ENCODE results near the gene IL17B. TPM values are rescaled to one million over a fixed set of nuclear protein-coding genes. Genes with fewer than 3 reads are reported as not detected.

Gene IL17B
- total and polyA plus RNA-seq, 2 donors (not counting 3 experiments of a cell fraction or from before 2014, with no cell fraction given): not detected

GRCh38 chr5:149392718-149393117 is 13.6 kb upstream of the IL17B start:
- Histone ChIP-seq H3K79me2 (ENCODE audit: control insufficient read depth, insufficient read depth, low read length) (no peaks in the 10 kb centered on the region), H4K20me1 (replicated peaks; ENCODE audit: control insufficient read depth, extremely low read depth, insufficient read depth, low read length) (no peaks in the 10 kb centered on the region), H3K27me3 (ENCODE audit: control insufficient read depth in 2 of 2, insufficient read depth in 2 of 2, low read length in 2 of 2) (no peaks in the 10 kb centered on the region), H3K36me3 (ENCODE audit: control insufficient read depth in 2 of 2, extremely low read depth in 1 of 2, insufficient read depth in 2 of 2, low read length in 2 of 2) (no peaks in the 10 kb centered on the region), H3K9me3 (replicated peaks; ENCODE audit: control insufficient read depth, insufficient read depth, low read length) (no peaks in the 10 kb centered on the region), H3K4me2 (ENCODE audit: insufficient read depth, low read length) (no peak overlapping the region), H3K27ac (ENCODE audit: insufficient read depth, low read depth, low read length) (no peak overlapping the region), H3K9me1 (replicated peaks; ENCODE audit: control insufficient read depth, extremely low read depth, insufficient read depth, low read length) (no peaks in the 10 kb centered on the region), H3K4me1 (ENCODE audit: control insufficient read depth, extremely low read depth, insufficient read depth, low read length) (no peaks in the 10 kb centered on the region), H3K9ac (replicated peaks; ENCODE audit: extremely low read depth, insufficient read depth, low read length) (no peak overlapping the region), H3K4me3 (replicated peaks in 1 of 3; ENCODE audit: insufficient read depth in 1 of 3, low read depth in 1 of 3, low read length in 3 of 3) (no peak overlapping the region), H2AFZ (ENCODE audit: low read depth, low read length) (no peak overlapping the region)
- BruUV-seq (replicated peaks): no TSS peak
- no peak for DNase-seq (ENCODE audit: low read depth, low spot score)
- intact Hi-C loops (cut with micrococcal nuclease): no loop called here
- TF ChIP-seq, protein P1, sequence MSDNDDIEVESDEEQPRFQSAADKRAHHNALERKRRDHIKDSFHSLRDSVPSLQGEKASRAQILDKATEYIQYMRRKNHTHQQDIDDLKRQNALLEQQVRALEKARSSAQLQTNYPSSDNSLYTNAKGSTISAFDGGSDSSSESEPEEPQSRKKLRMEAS (IDR thresholded peaks at IDR 0.05; ENCODE audit: insufficient read depth, insufficient read length): no peak
- peak; percentile 1 for TF ChIP-seq JUN (IDR thresholded peaks at IDR 0.05; ENCODE audit: borderline replicate concordance, insufficient read depth, insufficient read length, low read depth)
- no peak for FAIRE-seq
- CTCF ChIA-PET: no interaction called here
- POLR2A ChIA-PET: no interaction called here
- dilution Hi-C loops (cut with MboI; ENCODE audit: extremely low pct_ligation_motif_present, low sequenced_read_pairs): no loop called here

DNA sequence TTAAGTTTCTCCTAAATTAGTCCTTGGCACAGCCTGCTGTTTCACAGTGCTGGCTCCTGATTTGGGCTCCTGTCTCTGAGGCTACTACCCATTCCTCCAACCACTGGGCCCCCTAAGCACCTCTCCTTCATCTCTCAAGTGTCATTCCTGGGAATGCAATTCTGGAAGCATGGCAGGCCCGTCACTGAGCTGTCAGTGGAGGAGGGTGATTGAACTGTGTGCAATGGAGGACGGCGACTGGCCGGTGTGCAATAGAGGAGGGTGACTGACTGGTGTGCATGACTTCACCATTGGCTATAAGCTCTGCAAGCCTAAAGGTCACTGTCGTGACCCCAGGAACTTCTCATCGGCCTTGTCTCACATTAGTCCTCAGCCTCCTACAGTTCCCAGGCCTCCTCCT is 12.4 kb upstream of the IL17B start:
- intact Hi-C loops (cut with micrococcal nuclease) (no loop called here), dilution Hi-C loops (cut with MboI; ENCODE audit: extremely low pct_ligation_motif_present, low sequenced_read_pairs) (no loop called here)
- Histone ChIP-seq H4K20me1 (replicated peaks; ENCODE audit: control insufficient read depth, extremely low read depth, insufficient read depth, low read length) (no peaks in the 10 kb centered on the region), H3K9me1 (replicated peaks; ENCODE audit: control insufficient read depth, extremely low read depth, insufficient read depth, low read length) (no peaks in the 10 kb centered on the region), H3K27me3 (ENCODE audit: control insufficient read depth in 2 of 2, insufficient read depth in 2 of 2, low read length in 2 of 2) (no peaks in the 10 kb centered on the region), H3K4me1 (ENCODE audit: control insufficient read depth, extremely low read depth, insufficient read depth, low read length) (no peaks in the 10 kb centered on the region), H2AFZ (ENCODE audit: low read depth, low read length) (no peak overlapping the region), H3K4me2 (ENCODE audit: insufficient read depth, low read length) (no peak overlapping the region), H3K79me2 (ENCODE audit: control insufficient read depth, insufficient read depth, low read length) (no peaks in the 10 kb centered on the region), H3K9me3 (replicated peaks; ENCODE audit: control insufficient read depth, insufficient read depth, low read length) (no peaks in the 10 kb centered on the region), H3K27ac (ENCODE audit: insufficient read depth, low read depth, low read length) (no peak overlapping the region), H3K9ac (replicated peaks; ENCODE audit: extremely low read depth, insufficient read depth, low read length) (no peak overlapping the region), H3K36me3 (ENCODE audit: control insufficient read depth in 2 of 2, extremely low read depth in 1 of 2, insufficient read depth in 2 of 2, low read length in 2 of 2) (no peaks in the 10 kb centered on the region), H3K4me3 (replicated peaks in 1 of 3; ENCODE audit: insufficient read depth in 1 of 3, low read depth in 1 of 3, low read length in 3 of 3) (no peak overlapping the region)
- ChIA-PET CTCF (interaction anchor here (0.9 kb wide), 1 partner anchor 16 kb away, joined by 3 read pairs; no protein-coding TSS in a partner anchor), POLR2A (no interaction called here)
- FAIRE-seq: no peak
- DNase-seq (ENCODE audit: low read depth, low spot score): no peak
- TF ChIP-seq POLR2AphosphoS5 (IDR thresholded peaks at IDR 0.05; ENCODE audit: insufficient read depth, low read depth, low read length): no peak
- TF ChIP-seq POLR2A (IDR thresholded peaks at IDR 0.05; ENCODE audit: low read depth, low read length): no peak
- no peak for TF ChIP-seq EZH2 (IDR thresholded peaks at IDR 0.05; ENCODE audit: borderline replicate concordance, low read depth, low read length, severe bottlenecking)
- TF ChIP-seq, protein P1 (IDR thresholded peaks at IDR 0.05; ENCODE audit: insufficient read depth, insufficient read length): no peak
- TF ChIP-seq FOS (IDR thresholded peaks at IDR 0.05; ENCODE audit: borderline replicate concordance, insufficient read depth, low read length): no peak
- TF ChIP-seq, protein P2, sequence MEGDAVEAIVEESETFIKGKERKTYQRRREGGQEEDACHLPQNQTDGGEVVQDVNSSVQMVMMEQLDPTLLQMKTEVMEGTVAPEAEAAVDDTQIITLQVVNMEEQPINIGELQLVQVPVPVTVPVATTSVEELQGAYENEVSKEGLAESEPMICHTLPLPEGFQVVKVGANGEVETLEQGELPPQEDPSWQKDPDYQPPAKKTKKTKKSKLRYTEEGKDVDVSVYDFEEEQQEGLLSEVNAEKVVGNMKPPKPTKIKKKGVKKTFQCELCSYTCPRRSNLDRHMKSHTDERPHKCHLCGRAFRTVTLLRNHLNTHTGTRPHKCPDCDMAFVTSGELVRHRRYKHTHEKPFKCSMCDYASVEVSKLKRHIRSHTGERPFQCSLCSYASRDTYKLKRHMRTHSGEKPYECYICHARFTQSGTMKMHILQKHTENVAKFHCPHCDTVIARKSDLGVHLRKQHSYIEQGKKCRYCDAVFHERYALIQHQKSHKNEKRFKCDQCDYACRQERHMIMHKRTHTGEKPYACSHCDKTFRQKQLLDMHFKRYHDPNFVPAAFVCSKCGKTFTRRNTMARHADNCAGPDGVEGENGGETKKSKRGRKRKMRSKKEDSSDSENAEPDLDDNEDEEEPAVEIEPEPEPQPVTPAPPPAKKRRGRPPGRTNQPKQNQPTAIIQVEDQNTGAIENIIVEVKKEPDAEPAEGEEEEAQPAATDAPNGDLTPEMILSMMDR (IDR thresholded peaks at IDR 0.05; ENCODE audit: extremely low read depth in 1 of 2, insufficient read depth in 1 of 2, low read depth in 1 of 2, low read length in 2 of 2): no peak
- TF ChIP-seq GATA2 (IDR thresholded peaks at IDR 0.05; ENCODE audit: insufficient read depth, insufficient read length, low read depth, low read length): no peak
- no peak for TF ChIP-seq MYC (IDR thresholded peaks at IDR 0.05; ENCODE audit: low read depth, low read length)
- TF ChIP-seq JUN (IDR thresholded peaks at IDR 0.05; ENCODE audit: borderline replicate concordance, insufficient read depth, insufficient read length, low read depth): no peak
- no TSS peak for BruUV-seq (replicated peaks)

Data from endothelial cell of umbilical vein (primary cell).